ENCODE measurements around the gene TRPC4.

The TRPC4 gene

DNA sequence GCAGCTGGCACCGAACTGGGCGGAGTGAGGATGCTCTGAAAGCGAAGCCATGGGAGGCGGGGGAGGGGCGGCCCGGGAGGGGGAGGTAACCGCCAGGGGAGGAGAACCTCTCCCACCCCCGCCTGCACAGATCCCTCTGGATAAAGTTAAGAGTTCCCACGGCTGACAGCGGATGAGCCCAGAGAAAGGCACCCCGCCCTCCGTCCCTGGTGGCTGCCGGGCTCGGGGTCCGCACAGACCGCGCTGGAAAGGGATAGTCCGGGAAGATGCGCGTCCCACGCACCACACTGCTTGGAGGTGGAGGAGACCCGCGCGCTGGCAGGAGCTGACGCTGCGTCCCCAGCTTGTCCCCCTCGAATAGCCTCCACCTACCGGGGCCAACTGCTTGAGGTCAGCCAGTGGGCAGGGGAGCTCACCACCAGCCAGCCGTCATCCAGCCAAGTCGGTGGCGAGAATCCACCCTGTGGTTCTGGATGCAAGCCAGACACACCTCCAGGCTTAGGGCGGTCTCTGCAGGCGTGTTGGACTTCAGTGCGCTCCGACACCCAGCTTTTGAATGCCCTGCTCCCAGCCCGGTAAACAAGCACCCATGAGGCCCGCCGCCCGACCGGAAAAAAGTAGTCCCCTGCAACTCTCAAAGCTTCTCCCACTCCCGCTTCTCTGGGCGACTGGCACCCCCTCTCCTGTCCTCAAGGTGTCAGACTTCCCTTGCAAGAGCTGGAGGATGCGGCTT, at the start of gene TRPC4:
TSS of gene TRPC4 (minus strand) at position 17 of the 733 bp plus-strand sequence. CDS start 86,439 bp downstream, outside the sequence.
- DNase-seq = no peak

DNA sequence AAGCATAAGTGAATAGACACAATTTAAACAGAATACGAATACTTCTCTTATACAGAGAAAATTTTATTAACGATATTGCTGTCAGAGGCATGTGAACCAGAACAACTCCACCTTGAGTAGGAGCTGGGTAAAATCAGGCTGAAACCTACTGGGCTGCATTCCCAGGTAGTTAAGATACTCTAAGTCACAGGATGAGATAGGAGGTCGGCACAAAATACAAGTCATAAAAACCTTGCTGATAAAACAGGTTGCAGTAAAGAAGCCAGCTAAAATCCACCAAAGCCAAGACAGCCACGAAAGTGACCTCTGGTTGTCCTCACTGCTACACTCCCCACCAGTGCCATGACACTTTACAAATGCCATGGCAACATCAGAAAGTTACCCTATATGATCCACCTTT, 49.2 kb upstream of the TRPC4 start:
- DNase-seq = no peak

DNA sequence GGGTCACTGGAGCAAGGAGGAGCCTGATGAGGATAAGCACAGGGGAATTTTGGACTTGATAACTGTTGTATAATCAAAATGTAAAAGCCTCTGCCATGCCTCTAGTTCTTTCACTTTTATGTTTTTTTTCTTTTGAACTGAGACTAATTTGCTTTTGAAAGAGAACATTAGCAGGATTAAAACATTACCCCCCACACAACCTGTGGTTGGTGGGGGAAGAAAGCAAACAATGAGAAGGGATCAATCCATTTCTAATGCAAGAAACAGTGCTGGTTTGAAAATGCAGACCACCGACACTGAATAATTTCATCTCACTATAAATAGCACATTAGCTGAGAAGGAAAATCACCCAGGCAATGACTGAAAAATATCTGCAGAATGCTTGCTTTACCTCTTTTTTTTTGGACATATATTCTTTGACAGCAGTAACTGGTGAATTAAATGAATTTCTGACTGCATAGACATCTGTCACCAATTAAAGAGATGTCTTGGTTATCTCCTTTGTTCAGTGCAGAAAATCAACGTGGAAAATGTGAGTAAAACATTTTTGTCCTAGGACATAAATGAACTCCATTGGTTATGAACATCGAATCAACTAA, 48.6 kb upstream of the TRPC4 start:
- DNase-seq = no peak

DNA sequence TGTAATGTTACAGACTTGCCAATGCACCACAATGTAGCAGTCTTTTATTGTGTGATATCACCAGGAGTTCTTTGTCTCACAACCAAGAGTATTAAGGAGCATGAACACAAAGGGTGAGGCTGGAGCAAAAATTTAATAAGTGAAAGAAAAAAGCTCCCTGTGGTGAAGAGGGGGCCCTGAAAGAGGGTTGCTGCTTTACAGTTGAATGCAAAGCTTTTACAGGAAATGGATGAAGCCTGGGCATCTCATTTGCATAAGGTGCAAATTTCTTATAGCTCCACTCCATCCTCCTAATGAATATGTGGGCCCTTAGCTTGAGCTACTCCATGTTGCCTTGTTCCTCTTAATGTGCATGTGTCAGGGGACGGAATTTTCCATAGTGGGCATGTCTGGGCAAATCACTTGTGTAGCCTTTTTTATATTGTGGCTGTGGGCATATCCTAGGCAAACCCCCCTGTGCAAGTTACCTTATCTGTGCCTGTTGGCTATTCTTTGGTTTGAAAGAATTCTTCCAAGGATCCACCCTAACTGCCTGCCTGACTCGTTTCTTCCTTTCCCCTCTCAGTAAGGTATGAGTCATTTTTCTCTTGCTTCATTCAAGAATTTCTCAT, 45.3 kb upstream of the TRPC4 start:
- no peak for DNase-seq

DNA sequence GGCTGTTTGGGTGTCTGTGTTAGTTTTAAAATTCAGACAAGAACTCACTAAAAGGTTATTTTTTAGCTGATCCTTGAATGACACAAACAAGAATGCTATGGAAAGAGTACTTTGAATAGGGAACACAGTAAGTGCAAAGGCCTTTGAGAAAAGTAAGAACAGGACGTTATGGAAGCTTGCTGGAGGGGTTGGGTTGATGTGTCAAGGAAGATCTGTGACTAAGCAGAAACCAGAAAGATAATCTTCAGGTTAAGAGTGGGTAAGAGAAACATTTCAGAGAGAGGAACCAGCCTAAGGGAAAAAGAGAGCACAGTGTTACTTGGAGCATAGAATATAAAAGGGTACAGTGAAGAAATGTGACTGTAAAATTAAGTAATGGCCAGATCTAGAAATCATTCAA, 41.2 kb upstream of the TRPC4 start:
- no peak for DNase-seq

DNA sequence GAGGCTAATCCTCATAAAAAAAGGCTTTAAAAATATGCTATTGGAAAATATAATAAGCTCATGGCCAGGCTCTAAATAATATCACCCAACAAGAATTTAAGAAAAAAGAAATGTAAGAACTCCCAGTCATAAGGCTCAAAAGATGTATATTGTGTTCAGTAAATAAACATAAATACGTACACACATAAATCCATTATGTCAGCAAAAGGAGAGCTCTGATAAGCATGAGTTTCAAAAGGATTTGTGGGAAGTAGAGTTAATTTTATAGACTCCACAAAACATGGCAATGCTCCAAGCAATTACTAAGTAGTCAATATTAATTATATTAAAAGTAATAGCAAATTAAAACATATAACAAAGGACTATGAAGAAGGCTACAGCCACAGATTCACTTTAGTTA, 37.3 kb upstream of the TRPC4 start:
- DNase-seq = no peak

DNA sequence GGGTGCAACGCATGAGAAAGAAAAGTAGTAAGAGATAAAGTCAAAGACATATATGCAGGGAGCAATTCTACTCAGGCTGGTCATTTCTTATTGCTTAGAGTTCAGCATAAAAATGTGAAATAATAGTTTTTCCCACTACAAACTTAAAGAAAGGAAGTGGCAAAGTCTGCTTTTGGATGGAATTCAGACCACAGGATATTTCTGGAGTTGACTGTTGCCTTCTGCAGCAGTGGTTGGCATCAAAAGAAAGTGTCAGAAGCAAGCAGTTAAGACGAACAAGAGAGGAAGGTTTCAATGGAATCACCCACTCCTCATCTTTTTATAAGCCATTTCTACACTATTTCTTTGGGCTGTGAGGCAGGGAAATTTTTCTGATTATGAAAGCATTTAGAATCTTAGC, 36.2 kb upstream of the TRPC4 start:
- DNase-seq = no peak

DNA sequence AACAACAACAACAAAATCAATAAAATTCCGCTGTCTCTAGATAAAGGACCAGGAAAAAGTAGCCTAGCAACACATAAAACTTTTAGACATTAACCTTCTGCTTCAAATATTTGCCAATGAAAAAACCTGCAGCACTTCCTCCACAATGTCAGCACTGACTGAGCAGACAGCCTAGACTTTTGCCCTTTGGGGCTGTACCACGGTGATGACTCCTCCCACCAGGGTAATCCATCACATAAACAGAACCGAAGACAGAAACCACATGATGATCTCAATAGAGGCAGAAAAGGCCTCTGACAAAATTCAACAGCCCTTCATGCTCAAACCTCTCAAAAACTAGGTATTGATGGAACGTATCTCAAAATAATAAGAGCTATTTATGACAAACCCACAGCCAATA, 30.2 kb upstream of the TRPC4 start:
- DNase-seq = no peak

DNA sequence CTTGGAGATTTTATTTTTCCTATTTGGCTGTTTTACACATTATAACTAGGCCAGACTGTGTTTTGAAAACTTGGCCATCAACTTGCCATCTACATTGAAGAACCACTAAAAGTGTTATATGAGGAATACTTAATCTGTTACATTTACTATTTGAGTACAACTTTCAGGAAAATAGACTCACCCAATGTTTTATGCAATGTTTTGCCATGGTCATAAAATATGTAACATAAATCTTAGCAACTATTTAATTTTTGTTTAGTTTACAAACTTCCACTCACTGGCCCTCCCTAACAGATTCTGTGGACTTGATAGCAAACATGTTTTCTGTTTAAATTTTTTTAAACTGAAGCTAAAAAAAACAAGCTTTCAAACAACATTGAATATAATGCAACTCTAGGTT, 23.7 kb upstream of the TRPC4 start:
- no peak for DNase-seq

DNA sequence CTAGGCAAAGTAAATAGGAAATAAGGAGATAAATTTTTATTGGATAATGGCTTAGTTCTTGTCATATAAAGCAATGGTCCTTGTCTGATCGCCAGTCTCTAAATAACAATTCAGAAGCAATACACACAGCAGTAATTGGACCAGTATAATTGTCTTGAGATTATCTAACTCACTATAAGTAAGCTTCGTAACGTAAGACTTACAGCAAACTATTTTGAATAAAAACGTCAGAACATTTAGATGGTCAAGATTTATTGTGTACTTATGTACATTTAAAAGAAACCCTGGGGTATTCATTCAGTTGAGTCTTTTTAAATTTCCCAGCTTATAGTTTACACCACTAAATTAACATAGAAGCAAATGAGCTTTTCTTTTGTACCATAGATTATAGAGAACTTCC, 20.2 kb upstream of the TRPC4 start:
- DNase-seq = no peak

DNA sequence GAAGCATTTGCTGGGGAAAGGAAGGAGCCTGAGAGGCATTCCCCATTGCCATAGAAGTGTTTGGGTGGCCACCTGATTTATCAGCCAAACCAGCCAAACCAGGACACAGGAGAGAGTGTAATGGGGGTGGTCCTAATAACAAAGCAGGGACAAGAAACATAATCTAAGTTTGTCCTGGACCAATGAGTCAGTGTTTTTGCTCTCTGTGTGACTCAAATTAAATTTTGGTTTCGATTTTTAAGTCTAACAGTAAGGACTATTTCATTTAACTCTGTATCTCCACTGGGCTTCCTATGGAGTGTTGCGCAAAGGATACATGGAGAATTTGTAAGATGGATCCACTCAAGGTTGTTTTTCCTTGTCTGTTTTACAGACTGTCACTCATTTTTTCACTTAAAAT, 19.5 kb upstream of the TRPC4 start:
- DNase-seq = no peak

DNA sequence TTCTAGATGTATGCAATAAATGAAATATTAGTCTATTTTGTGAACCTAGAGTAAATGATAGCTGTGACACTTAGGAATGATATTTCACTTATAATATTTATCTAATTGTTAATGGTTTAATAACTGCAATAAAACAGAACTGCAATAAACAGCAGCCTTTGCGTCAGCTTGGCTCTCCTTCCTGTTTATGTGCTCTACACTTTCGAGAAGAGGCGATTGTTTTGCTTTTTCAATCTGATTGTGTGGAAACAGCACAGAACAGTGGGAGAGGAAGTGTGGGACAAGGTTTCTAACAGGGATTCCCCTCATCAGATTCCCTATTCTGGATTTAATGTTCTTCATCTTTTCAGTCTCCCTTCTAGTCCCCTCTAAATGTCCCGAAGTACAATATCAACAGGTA, 17.3 kb upstream of the TRPC4 start:
- no peak for DNase-seq

DNA sequence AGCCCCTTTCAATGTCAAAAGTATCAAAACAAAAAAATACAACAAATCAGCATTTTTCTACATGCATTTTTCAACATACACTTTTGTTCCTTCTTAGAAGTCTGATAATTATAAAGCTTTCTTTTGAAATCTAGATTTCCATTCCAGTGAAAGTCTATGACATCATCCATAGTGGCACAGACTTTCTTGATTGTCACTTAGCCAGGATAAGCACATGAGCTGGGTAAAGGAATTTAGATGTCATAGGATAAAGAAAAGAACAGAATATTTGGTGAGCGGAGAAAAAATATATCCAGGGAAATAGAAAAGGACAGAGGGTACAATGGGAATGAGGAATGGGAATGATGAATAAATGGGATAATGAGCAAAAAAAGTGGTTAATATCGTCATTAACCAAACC, 15.1 kb upstream of the TRPC4 start:
- no peak for DNase-seq

DNA sequence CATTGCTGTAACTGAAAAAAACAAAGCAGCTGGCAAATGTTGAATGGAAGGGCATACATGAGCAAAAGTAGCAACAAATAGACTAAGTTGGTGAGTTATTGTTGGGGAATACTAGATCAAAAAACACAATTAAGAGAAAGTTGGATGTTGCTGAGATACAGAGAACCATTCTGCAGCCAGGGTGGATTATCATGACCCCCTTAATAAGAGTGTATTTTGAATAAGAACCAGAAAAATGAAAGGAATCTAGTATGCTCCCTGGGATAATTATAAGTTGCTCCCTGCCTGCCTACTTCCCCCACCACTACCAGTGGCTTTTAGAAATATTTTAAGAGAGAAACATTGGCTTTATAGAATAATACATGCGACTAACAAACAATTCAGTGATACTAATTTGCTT, 14.5 kb upstream of the TRPC4 start:
- no peak for DNase-seq

DNA sequence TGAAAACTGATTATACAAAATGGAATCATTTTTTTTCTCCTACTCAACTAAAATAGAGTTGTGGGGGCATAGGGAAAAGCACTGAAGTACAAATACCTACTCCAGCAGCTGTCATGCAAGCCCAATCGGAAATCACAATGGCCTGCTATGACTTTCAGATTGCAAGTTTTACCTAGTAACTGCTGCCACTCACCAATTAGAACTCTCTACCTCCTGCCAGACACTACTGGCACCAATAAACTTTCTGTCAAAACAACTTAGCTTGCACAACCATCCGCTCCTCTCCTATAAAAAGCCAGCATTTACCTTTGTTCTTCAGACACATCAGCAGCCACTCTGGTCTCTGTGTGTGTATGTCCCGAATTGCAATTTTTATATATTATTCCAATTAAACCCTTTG, 9.3 kb upstream of the TRPC4 start:
- no peak for DNase-seq

DNA sequence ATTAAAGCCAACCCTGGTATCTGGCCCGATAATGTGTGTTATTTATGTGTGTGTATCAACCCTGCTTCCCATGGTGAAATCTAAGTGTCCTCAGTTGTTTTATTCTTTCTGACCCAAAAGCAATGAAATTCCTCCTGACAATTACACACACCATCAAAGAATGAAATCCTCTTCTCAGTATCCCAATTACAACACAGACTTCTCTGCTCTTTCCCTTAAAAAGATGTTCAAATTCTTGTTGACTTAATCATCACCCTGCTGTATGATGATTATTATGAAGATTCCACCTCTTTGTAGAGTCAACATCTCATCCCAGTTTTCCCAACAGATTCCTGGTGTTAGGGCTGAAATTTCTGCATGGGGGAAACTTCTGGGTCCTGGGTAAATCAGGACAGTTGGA, 8.9 kb upstream of the TRPC4 start:
- no peak for DNase-seq

DNA sequence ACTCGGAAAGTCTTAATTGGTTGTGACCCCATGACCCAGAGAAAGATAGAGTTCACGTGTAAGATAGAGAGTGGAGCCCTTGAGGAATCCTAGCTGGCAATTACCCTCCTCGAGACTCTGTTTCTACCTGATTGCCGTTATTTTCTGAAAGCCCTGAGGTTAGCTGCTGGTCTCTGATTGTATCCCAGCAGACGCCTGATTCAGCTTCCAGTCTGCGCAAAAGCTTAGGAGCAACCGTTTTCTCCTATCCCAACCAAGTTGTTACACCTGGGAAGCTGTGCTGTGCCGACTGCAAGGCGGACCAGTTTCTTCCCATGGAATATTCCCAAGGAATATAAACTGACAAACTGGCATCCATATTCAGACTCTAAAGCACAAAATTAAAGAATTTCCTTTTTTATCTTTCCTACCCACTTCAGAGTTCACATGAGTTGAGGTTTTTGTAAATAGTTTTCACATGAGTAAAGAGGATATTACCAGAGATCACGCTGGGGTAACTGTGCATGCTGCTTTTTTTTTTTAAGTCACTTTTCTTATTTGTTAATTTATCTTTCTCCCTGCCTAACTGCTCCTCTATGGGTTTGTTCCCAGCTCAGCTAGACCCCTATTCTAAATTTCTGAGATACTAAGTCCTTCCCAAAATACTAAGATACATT, 1.5 kb upstream of the TRPC4 start:
- DNase-seq = no peak

DNA sequence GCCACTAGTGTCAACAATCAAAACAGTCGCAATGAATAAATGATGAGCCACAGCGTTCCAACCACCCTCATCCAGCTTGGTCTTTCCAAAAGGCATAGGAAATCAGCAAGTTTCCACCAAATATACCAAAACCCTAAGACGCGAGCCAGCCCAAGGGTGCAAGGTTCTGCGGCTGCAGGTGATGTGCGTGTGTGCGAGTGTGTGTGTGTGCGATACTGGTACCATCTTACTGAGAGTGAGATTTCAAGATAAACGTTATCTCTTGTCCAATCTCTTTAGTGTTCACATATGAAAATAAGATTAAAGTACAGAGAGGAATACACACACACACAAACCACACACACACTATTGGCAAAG, 895 bp upstream of the TRPC4 start:
- DNase-seq = no peak

DNA sequence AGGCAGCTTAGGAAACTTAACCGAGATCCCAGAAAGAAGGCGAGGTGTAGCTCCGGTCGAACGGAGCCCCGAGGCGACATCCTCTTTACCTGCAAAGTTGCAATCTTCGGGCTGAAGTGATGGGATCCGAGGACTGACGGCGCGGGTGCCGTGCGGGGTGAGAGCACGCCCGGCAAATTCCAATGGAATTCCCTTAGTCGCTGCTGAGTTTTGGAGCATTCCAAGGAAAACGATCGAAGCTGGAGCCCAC, 141 bp downstream of the TRPC4 start:
- no peak for DNase-seq

DNA sequence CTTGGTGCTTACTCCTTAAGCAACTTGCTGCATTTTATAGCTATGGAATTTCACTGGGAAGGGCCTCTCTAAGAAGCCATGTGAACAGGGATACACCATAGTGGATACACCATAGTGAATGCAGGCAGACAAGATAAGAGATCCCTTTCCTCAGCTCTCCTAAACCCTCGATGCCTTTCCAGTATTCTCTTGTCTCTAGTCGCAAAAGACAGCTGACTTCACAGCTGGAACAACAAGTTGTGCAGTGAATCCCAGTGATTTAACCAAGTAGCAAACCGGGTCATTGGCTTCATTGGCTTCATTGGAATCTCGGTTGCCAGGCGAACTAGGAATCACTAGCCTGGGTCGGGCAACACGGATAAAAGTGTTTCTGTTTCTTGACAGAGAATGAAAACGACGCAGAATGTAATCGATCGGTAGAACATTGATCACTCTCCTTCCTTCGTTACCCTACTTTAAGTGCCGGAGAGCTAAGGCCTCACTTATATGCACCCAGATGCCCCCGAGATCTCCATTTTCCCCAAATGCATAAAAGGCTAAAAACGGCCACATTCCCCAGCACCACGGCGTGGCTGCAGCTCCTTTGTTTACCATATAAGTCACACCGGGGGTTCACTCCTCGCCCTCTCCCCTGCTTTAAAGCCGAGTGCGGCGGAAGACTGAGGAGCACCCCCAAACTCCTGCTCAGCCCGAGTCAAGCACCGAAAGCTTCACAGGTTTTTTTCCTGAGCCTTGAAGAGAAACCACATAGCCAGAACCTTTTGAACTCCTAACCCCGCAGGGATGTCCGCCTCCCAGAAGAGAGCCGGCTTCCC, 674 bp downstream of the TRPC4 start:
- no peak for DNase-seq

DNA sequence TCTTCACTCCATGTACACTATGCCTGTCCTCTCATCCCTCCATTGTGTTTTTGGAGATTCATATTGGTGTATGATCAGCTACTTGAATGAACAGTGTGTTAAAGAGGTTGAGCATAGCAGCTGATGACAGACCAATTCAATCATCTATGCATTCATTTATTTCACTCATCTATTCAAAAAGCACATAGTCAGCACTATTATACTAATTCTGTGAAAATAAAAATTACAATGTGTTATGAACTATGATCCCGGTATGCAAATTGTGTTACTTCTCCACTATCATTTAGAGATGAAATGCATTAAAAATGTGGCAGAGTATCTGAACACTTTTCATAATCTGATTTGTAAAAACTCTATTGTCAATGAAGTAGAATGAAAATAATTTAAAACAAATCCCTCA, 5.9 kb downstream of the TRPC4 start:
- DNase-seq = no peak

DNA sequence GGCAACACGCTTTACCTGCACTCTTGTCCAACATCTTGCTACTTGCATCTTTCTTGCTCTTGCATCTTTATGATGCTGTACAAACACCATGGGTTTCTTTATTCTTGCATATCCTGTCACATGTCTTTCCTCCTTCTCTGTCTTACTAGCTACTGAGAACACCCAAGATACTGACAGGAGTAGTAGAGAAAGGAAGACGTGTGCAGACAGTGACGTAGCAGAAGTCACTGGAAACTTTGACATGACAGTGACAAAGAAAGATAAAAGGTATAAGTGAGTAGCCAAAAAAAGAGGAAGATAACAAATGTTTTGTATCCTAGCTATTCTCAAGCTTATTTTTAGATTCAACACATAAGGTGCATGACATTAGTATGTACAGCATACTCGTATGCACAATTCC, 34.2 kb downstream of the TRPC4 start:
- DNase-seq = no peak

DNA sequence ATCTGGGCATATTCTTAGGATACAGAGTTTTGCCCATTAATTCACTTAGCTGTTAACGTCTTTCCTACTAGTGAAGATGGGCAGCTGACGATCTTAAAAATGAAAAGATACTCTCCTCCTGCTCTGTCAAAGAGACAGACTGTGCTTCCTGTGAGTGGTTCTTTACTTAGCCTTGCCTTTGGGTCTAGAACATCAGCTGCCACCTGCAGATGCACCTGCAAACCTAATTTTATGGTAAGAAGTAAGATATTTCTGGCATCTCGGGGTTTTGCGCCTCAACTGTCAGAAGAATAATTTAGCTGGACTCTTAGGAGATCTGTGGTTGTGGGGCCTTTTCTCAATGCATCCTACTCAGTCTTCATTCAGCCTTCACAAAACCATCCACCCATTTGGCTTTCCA, 36.2 kb downstream of the TRPC4 start:
- no peak for DNase-seq

DNA sequence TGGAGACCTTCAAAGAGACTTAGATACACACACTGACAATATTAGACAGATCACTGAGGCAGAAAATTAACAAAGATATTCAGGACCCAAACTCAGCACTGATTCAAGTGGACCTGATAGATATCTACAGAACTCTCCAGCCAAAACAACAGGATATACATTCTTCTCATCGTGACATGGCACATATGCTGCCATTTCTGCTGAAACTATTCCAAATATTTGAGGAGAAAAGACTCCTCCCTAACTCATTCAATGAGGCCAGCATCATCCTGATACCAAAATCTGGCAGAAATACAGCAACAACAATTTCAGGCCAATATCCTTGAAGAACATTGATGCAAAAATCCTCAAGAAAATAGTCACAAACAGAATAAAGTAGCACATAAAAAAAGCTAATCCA, 53.3 kb downstream of the TRPC4 start:
- DNase-seq = no peak
